Nephron progenitor cell (in vitro differentiated cells): ENCODE results near the gene PDS5A.
A peak's percentile ranks its signal among the peaks of the same experiment; 100 is the strongest.
"Not testable (repeated sequence)": the region's sequence is repeated elsewhere in the genome, so short reads cannot be mapped to it uniquely, and the experiment has no call there.

ENCODE experiments used
- DNase-seq: peaks from one replicate; pipeline ENCODE4 v3.0.0; 2021
- H3K27ac Mint-ChIP-seq: 2 replicates; pipeline ENCODE4 v1.8.0; 2021; ENCODE audit warnings: mild to moderate bottlenecking, moderate library complexity, mixed read lengths
- H3K27me3 Mint-ChIP-seq: 2 replicates; pipeline ENCODE4 v1.8.0; 2021; ENCODE audit warnings: mild to moderate bottlenecking, low read depth, mixed read lengths; ENCODE audit not compliant: poor library complexity
- H3K36me3 Mint-ChIP-seq: 2 replicates; pipeline ENCODE4 v1.8.0; 2021; ENCODE audit warnings: low read depth, mixed read lengths
- H3K4me1 Mint-ChIP-seq: 2 replicates; pipeline ENCODE4 v1.8.0; 2021; ENCODE audit warnings: mixed read lengths
- H3K4me3 Mint-ChIP-seq: 2 replicates; pipeline ENCODE4 v1.8.0; 2021; ENCODE audit warnings: mild to moderate bottlenecking, moderate library complexity, mixed read lengths
- H3K9me3 Mint-ChIP-seq: 2 replicates; pipeline ENCODE4 v1.8.0; 2021; ENCODE audit warnings: mild to moderate bottlenecking, moderate library complexity, mixed read lengths
- CTCF ChIP-seq: fragments of 200-600 bp; sonication (generic); IDR thresholded peaks from 2 replicates; pipeline ENCODE4 v1.5.0; 2021; ENCODE audit warnings: antibody characterized with exemption

Gene PDS5A

GRCh38 chr4:39846120-39846519 is 131.6 kb downstream of the PDS5A start:
- TF ChIP-seq CTCF = no peak
- Mint-ChIP-seq H3K4me1 (no peaks in the 10 kb centered on the region), H3K36me3 (peaks cover 35% of the 10 kb centered on the region), H3K9me3 (no peaks in the 10 kb centered on the region), H3K4me3 (no peak overlapping the region), H3K27ac (no peak overlapping the region), H3K27me3 (peaks cover 3% of the 10 kb centered on the region)
- DNase-seq = no peak

GRCh38 chr4:39841894-39842293 is 135.8 kb downstream of the PDS5A start:
- TF ChIP-seq CTCF = no peak
- Mint-ChIP-seq H3K4me1 (no peaks in the 10 kb centered on the region), H3K27ac (no peak overlapping the region), H3K27me3 (peaks cover 3% of the 10 kb centered on the region), H3K4me3 (no peak overlapping the region), H3K36me3 (peaks cover 61% of the 10 kb centered on the region), H3K9me3 (no peaks in the 10 kb centered on the region)
- no peak for DNase-seq

GRCh38 chr4:39840516-39840915 is 137.2 kb downstream of the PDS5A start:
- not testable (repeated sequence) for DNase-seq, H3K4me3 Mint-ChIP-seq, H3K4me1 Mint-ChIP-seq, H3K27me3 Mint-ChIP-seq, H3K9me3 Mint-ChIP-seq, H3K27ac Mint-ChIP-seq
- H3K36me3 Mint-ChIP-seq = peaks cover 75% of the 10 kb centered on the region

DNA sequence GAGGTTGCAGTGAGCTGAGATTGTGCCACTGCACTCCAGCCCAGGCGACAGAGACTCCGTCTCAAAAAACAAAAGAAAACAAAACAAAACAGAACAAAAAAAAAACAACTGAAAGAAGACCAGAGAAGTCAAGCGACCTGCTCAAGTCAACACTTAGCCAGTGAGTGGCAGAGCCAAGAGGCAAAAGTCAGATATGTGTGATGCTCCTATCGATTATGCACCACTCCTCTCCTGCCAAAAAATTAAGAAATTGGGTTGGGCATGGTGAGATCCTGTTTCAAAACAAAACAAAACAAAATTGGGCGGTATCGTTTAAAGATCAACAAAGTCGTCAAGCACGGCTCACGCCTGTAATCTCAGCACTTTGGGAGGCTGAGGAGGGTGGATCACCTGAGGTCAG is 137.7 kb downstream of the PDS5A start:
- no peak overlapping the region for H3K4me3 Mint-ChIP-seq

GRCh38 chr4:39838431-39838830 is 139.3 kb downstream of the PDS5A start:
- not testable (repeated sequence) for DNase-seq, H3K4me3 Mint-ChIP-seq, H3K9me3 Mint-ChIP-seq, H3K27me3 Mint-ChIP-seq, H3K27ac Mint-ChIP-seq, H3K4me1 Mint-ChIP-seq
- H3K36me3 Mint-ChIP-seq = peaks cover 88% of the 10 kb centered on the region

More for the DNA sequence above, 137.7 kb downstream of the PDS5A start:
- TF ChIP-seq CTCF = no peak
- peaks cover 3% of the 10 kb centered on the region for H3K27me3 Mint-ChIP-seq
- no peaks in the 10 kb centered on the region for H3K9me3 Mint-ChIP-seq
- H3K27ac Mint-ChIP-seq = no peak overlapping the region
- DNase-seq = no peak
- peaks cover 80% of the 10 kb centered on the region for H3K36me3 Mint-ChIP-seq
- no peaks in the 10 kb centered on the region for H3K4me1 Mint-ChIP-seq

DNA sequence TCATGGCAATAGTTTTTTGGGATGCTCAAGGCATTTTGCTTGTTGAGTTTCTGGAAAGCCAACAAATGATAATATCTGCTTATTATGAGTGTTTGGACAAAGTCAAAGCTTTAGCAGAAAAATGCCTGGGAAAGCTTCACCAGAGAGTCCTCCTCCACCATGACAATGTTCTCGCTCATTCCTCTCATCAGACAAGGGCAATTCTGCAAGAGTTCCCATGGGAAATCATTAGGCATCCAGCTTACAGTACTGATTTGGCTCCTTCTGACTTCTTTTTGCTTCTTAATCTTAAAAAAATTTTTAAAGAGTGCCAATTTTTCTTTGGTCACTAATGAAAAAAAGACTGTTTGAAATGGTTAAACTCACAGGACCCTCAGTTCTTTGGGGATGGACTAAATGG is 143.4 kb downstream of the PDS5A start:
- Mint-ChIP-seq H3K27ac (no peak overlapping the region), H3K27me3 (no peaks in the 10 kb centered on the region), H3K4me1 (no peaks in the 10 kb centered on the region), H3K9me3 (no peaks in the 10 kb centered on the region), H3K36me3 (peaks cover 85% of the 10 kb centered on the region), H3K4me3 (no peak overlapping the region)
- DNase-seq = no peak
- no peak for TF ChIP-seq CTCF

DNA sequence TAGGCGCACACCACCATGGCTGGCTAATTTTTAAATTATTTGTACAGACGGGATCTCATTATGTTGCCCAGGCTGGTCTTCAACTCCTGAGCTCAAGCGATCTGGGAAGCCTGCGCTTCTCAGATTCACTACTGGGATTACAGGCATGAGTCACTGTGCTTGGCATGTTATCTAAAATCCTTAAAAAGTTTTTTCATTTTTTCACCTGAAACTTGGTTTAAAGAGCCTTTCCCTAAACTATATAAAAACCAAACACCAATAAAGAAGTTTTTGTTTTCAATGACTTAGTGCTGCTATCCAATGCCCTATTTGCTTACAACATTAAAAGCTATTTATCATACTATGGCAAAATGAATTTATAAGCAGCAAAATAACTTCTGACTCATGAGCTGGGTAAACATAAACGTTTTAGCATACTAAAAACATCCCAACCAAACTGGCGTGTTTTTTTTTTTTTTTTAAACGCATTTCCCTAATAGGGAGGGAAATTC is 151.9 kb downstream of the PDS5A start:
- H3K9me3 Mint-ChIP-seq = no peaks in the 10 kb centered on the region

More for the DNA sequence above, 151.9 kb downstream of the PDS5A start:
- no peak overlapping the region for H3K4me3 Mint-ChIP-seq
- no peak for TF ChIP-seq CTCF
- H3K36me3 Mint-ChIP-seq = peaks cover 76% of the 10 kb centered on the region
- no peaks in the 10 kb centered on the region for H3K27me3 Mint-ChIP-seq
- peak overlapping the region; percentile 39 for H3K27ac Mint-ChIP-seq
- H3K4me1 Mint-ChIP-seq = peaks cover 14% of the 10 kb centered on the region
- DNase-seq = no peak
